OCI-LY7 (cell line): Measurements from ENCODE around the gene DYRK2. TPM values are rescaled to one million over a fixed set of nuclear protein-coding genes. Genes with fewer than 3 reads are reported as not detected.

Experiments used
- BruUV-seq: library from RNA; stranded (reverse); fragments of 400-500 nt; replicated peaks from 2 replicates; lab custom pipeline; 2021; lab: Mats Ljungman, UMichigan
- CTCF ChIA-PET: fragments of 300-600 bp; sonication (Branson Sonifier 250); formaldehyde crosslinking; loops from one replicate; lab custom pipeline; 2022; ENCODE audit warnings: antibody characterized with exemption; ENCODE audit not compliant: unreplicated experiment; lab: Charles Lee
- POLR2A ChIA-PET: fragments of 300-600 bp; sonication (Branson Sonifier 250); formaldehyde crosslinking; loops from one replicate; lab custom pipeline; 2022; ENCODE audit warnings: antibody characterized with exemption; lab: Charles Lee
- DNase-seq: peaks from one replicate; pipeline ENCODE4 v3.0.0-alpha.2; 2015; ENCODE audit warnings: low spot score
- H2AFZ ChIP-seq: fragments of 200-600 bp; sonication (generic), shearing (Covaris generic); 2 replicates; pipeline ENCODE4 v1.6.1; 2014; ENCODE audit warnings: mild to moderate bottlenecking, antibody characterized with exemption, low read length, moderate library complexity
- H3K27ac ChIP-seq: fragments of 200-600 bp; sonication (generic); 2 replicates; pipeline ENCODE4 v1.5.1; 2014; ENCODE audit warnings: mixed run types, low read depth, mild to moderate bottlenecking, moderate library complexity, low read length, inconsistent platforms; ENCODE audit not compliant: poor library complexity, severe bottlenecking
- H3K36me3 ChIP-seq: fragments of 200-600 bp; sonication (generic); 2 replicates; pipeline ENCODE4 v1.6.1; 2014; ENCODE audit warnings: mild to moderate bottlenecking, antibody characterized with exemption, low read length, moderate library complexity, mixed read lengths; ENCODE audit not compliant: insufficient read depth
- H3K4me1 ChIP-seq: fragments of 200-600 bp; sonication (generic); 2 replicates; pipeline ENCODE4 v1.5.1; 2014; ENCODE audit warnings: mild to moderate bottlenecking, low read length; ENCODE audit not compliant: insufficient read depth, poor library complexity, severe bottlenecking
- H3K4me2 ChIP-seq: fragments of 200-600 bp; sonication (generic); 2 replicates; pipeline ENCODE4 v1.6.1; 2014; ENCODE audit warnings: mild to moderate bottlenecking, low read length
- H3K4me3 ChIP-seq: fragments of 200-600 bp; sonication (generic); 2 replicates; pipeline ENCODE4 v1.5.1; 2014; ENCODE audit warnings: mild to moderate bottlenecking, low read depth, low read length; ENCODE audit not compliant: poor library complexity, severe bottlenecking
- H3K79me2 ChIP-seq: fragments of 200-600 bp; sonication (generic); 2 replicates; pipeline ENCODE4 v1.6.1; 2016; ENCODE audit warnings: low read depth, mild to moderate bottlenecking, low read length, moderate library complexity, mixed read lengths; ENCODE audit not compliant: insufficient read depth
- H3K9me2 ChIP-seq: fragments of 200-600 bp; sonication (generic); 2 replicates; pipeline ENCODE4 v1.6.1; 2016; ENCODE audit warnings: mild to moderate bottlenecking, low read length, mixed read lengths; ENCODE audit not compliant: insufficient read depth
- H3K9me3 ChIP-seq: fragments of 200-600 bp; sonication (generic); 2 replicates; pipeline ENCODE4 v1.6.1; 2014; ENCODE audit warnings: mild to moderate bottlenecking, mixed run types, low read length, mixed read lengths
- H4K20me1 ChIP-seq: fragments of 200-600 bp; sonication (generic); 2 replicates; pipeline ENCODE4 v1.6.1; 2014; ENCODE audit warnings: mild to moderate bottlenecking, antibody characterized with exemption, low read length, moderate library complexity, mixed read lengths; ENCODE audit not compliant: insufficient read depth
- EZH2phosphoT487 ChIP-seq: fragments of 200-600 bp; sonication (generic); IDR thresholded peaks from 2 replicates; pipeline ENCODE4 v1.6.1; 2018; ENCODE audit warnings: low read depth, borderline replicate concordance, mild to moderate bottlenecking, mixed run types, antibody characterized with exemption, low read length, moderate library complexity, mixed read lengths
- intact Hi-C: fragments of 100-400 bp; cut with micrococcal nuclease; formaldehyde crosslinking; loops from one replicate; pipeline ENCODE4 v1.10.0; 2022; ENCODE audit not compliant: unreplicated experiment
- total RNA-seq, 2 experiments: library from RNA; depleted of rRNA in 1 of 2; stranded (reverse); fragments of >200 nt in 1 of 2; shearing (Covaris generic) in 1 of 2; gene quantifications; 2 replicates each; pipeline ENCODE4 v1.2.3, GENCODE V29; 2014 to 2022
- TF ChIP-seq, protein P1 (sequence below): fragments of 200-600 bp; sonication (generic); conservative IDR thresholded peaks from 2 replicates; pipeline ENCODE4 v1.5.1; 2014; ENCODE audit warnings: mild to moderate bottlenecking, antibody characterized with exemption, low read length, moderate library complexity, mixed read lengths

DYRK2 gene
- total RNA-seq, 2 experiments from 2014 or later: 30.6 to 32.3 TPM

DNA sequence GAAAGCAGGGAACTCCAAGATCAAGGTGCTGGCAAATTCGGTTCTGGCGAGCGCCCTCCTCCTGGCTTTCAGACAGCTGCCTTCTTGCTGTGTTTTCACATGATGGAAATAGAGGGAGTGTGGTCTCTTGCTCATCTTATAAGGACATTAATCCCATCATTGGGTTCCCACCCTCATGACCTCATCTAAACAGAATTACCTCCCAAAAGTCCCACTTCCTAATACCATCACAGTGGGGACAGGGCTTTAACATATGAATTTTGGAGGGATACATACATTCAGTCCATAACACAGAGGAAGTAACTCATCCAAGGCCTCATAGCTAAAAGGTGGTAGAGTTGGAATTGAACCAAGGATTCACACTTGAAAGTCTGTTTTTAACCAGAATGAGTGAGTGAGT lies 28.6 kb downstream of the DYRK2 start:
- H4K20me1 ChIP-seq: no peaks in the 10 kb centered on the region
- no peak for TF ChIP-seq EZH2phosphoT487
- TF ChIP-seq, protein P1, sequence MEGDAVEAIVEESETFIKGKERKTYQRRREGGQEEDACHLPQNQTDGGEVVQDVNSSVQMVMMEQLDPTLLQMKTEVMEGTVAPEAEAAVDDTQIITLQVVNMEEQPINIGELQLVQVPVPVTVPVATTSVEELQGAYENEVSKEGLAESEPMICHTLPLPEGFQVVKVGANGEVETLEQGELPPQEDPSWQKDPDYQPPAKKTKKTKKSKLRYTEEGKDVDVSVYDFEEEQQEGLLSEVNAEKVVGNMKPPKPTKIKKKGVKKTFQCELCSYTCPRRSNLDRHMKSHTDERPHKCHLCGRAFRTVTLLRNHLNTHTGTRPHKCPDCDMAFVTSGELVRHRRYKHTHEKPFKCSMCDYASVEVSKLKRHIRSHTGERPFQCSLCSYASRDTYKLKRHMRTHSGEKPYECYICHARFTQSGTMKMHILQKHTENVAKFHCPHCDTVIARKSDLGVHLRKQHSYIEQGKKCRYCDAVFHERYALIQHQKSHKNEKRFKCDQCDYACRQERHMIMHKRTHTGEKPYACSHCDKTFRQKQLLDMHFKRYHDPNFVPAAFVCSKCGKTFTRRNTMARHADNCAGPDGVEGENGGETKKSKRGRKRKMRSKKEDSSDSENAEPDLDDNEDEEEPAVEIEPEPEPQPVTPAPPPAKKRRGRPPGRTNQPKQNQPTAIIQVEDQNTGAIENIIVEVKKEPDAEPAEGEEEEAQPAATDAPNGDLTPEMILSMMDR: no peak
- no peak overlapping the region for H2AFZ ChIP-seq
- ChIA-PET CTCF (no interaction called here), POLR2A (no interaction called here)
- no peaks in the 10 kb centered on the region for H3K36me3 ChIP-seq
- no TSS peak for BruUV-seq
- no peak overlapping the region for H3K27ac ChIP-seq
- intact Hi-C loops: no loop called here
- H3K4me2 ChIP-seq: no peak overlapping the region
- peaks cover 12% of the 10 kb centered on the region; the same call in 1 of the 2 replicates for H3K9me3 ChIP-seq
- DNase-seq: no peak
- H3K9me2 ChIP-seq: no peaks in the 10 kb centered on the region
- peaks cover 6% of the 10 kb centered on the region for H3K4me1 ChIP-seq
- H3K79me2 ChIP-seq: no peaks in the 10 kb centered on the region
- no peak overlapping the region for H3K4me3 ChIP-seq

DNA sequence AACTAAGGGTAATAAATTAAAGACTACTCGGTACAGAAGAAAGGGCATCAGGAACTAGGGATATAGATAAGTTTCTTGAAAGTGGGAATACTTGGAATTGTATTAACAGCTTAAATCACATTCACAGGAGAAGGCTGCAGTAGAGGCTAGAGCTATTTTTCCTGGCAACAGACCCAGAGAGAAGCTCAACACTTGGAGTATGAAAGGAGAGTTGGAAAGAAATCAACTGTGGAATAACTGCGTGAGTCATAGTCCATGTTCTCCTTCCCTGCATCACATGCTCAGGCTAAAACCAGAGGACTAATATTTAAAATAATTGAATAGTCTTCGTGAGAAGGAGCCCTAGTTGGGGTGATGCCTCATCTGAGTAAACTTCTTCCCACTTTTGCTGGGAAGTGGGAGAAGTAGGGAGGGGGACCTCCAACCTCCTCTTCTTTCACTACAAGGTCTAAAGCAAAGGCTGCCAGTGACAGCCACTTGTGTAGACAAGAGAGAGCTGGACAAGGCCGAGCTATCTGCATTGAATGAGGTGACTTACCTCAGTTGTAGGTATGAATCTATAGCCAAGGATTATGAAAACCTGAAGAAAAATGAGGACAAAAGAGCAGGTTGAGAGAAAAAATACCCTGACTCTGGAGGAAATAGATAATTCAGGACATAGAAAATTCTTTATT lies 32.7 kb downstream of the DYRK2 start:
- Histone ChIP-seq H3K79me2 (no peaks in the 10 kb centered on the region), H4K20me1 (no peaks in the 10 kb centered on the region), H3K4me3 (no peak overlapping the region), H3K36me3 (no peaks in the 10 kb centered on the region), H2AFZ (no peak overlapping the region), H3K9me2 (no peaks in the 10 kb centered on the region), H3K4me1 (peaks cover 6% of the 10 kb centered on the region), H3K4me2 (no peak overlapping the region), H3K9me3 (no peaks in the 10 kb centered on the region), H3K27ac (no peak overlapping the region)
- DNase-seq: no peak
- BruUV-seq: no TSS peak
- CTCF ChIA-PET: interaction anchor here (0.5 kb wide), 1 partner anchor 32 kb away, joined by 4 read pairs; no protein-coding TSS in a partner anchor
- intact Hi-C loops: no loop called here
- POLR2A ChIA-PET: interaction anchor here (0.6 to 1.2 kb wide), 2 partner anchors 31 to 180 kb away, joined by 3 read pairs; no protein-coding TSS in a partner anchor
- no peak for TF ChIP-seq EZH2phosphoT487
- TF ChIP-seq, protein P1: no peak
